DOHH2 (cell line): Measurements from ENCODE around the gene GNA14.

ENCODE experiments used
- EZH2phosphoT487 ChIP-seq: fragments of 200-600 bp; sonication (generic); IDR thresholded peaks from 2 replicates; pipeline ENCODE4 v1.6.1; 2017; ENCODE audit warnings: borderline replicate concordance, mild to moderate bottlenecking, antibody characterized with exemption, low read length, moderate library complexity, mixed read lengths
- TF ChIP-seq, protein P1 (sequence below): fragments of 200-600 bp; sonication (generic); IDR thresholded peaks from one replicate; pipeline ENCODE4 v1.5.1; 2014; ENCODE audit warnings: antibody characterized with exemption, mild to moderate bottlenecking, low read depth, low read length; ENCODE audit not compliant: poor library complexity, severe bottlenecking

DNA sequence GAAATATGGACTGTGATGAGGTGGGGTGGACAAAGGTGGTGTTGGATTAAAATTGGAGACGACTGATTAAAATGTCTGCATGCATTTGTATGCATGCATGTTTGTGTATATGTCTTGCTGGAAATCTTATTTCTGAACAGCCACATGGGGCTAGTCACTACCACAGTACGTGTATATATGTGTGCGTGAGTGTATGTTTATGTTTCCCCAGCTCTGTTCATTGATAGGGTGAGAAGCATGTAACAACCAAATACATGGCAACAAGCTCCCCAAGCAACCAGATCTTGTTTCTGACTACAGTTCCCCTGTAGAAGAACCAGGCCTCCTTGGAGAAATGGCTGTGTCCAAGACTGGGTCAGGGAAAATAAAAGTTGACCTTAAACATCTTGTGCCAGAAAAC lies 139.7 kb downstream of the GNA14 start:
- TF ChIP-seq, protein P1, sequence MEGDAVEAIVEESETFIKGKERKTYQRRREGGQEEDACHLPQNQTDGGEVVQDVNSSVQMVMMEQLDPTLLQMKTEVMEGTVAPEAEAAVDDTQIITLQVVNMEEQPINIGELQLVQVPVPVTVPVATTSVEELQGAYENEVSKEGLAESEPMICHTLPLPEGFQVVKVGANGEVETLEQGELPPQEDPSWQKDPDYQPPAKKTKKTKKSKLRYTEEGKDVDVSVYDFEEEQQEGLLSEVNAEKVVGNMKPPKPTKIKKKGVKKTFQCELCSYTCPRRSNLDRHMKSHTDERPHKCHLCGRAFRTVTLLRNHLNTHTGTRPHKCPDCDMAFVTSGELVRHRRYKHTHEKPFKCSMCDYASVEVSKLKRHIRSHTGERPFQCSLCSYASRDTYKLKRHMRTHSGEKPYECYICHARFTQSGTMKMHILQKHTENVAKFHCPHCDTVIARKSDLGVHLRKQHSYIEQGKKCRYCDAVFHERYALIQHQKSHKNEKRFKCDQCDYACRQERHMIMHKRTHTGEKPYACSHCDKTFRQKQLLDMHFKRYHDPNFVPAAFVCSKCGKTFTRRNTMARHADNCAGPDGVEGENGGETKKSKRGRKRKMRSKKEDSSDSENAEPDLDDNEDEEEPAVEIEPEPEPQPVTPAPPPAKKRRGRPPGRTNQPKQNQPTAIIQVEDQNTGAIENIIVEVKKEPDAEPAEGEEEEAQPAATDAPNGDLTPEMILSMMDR = no peak
- no peak for TF ChIP-seq EZH2phosphoT487
